SK-N-SH (cell line): Measurements from ENCODE around the gene MYO18B. TPM values are rescaled to one million over a fixed set of nuclear protein-coding genes. Genes with fewer than 3 reads are reported as not detected.

Source experiments
- CTCF ChIA-PET: fragments of 300-600, 350-600 bp; formaldehyde crosslinking; extraction: SDS; loops from one replicate; lab custom pipeline; 2021; lab: Yijun Ruan, JAX
- POLR2A ChIA-PET: fragments of 350-600 bp; sonication (Branson Sonifier 250); formaldehyde crosslinking; extraction: SDS; loops from one replicate; lab custom pipeline; 2020; ENCODE audit warnings: antibody characterized with exemption, inconsistent platforms; lab: Yijun Ruan, JAX
- DNase-seq: peaks from one replicate; pipeline ENCODE4 v3.0.0; 2012
- H2AFZ ChIP-seq: fragments of 200-600 bp; sonication (generic); 2 replicates; pipeline ENCODE4 v1.8.1; 2016; ENCODE audit warnings: antibody characterized with exemption, mild to moderate bottlenecking, low read depth
- H3F3A ChIP-seq: fragments of 200-600 bp; sonication (generic); replicated peaks from 2 replicates; pipeline ENCODE3; 2016; ENCODE audit warnings: antibody characterized with exemption, mild to moderate bottlenecking; ENCODE audit not compliant: insufficient read depth
- H3K27ac ChIP-seq, 2 experiments: fragments of 200-500 bp in 1 of 2; fragments of 200-600 bp in 1 of 2; sonication (Bioruptor generic) in 1 of 2; sonication (generic), shearing (Covaris generic) in 1 of 2; 2 replicates each; pipeline versions ENCODE4 v1.5.1 to v1.6.1; 2014 to 2016; ENCODE audit warnings: low read depth in 2 of 2, inconsistent platforms in 1 of 2, low read length in 1 of 2, mild to moderate bottlenecking in 1 of 2, mixed read lengths in 1 of 2
- H3K27me3 ChIP-seq: fragments of 200-600 bp; sonication (generic), shearing (Covaris generic); 2 replicates; pipeline ENCODE4 v1.6.1; 2016; ENCODE audit warnings: mixed run types; ENCODE audit not compliant: insufficient read depth
- H3K36me3 ChIP-seq, 2 experiments: fragments of 200-500 bp in 1 of 2; fragments of 200-600 bp in 1 of 2; sonication (Bioruptor generic) in 1 of 2; sonication (generic) in 1 of 2; replicated peaks in 1 of 2; 2 replicates each; pipeline versions ENCODE3 to v1.5.1; 2014 to 2016; ENCODE audit warnings: low read length in 1 of 2, mild to moderate bottlenecking in 1 of 2; ENCODE audit not compliant: insufficient read depth in 2 of 2, control insufficient read depth in 1 of 2
- H3K4me1 ChIP-seq, 2 experiments: fragments of 200-500 bp in 1 of 2; fragments of 200-600 bp in 1 of 2; sonication (Bioruptor generic) in 1 of 2; sonication (generic), shearing (Covaris generic) in 1 of 2; 2 replicates each; pipeline versions ENCODE4 v1.5.1 to v1.6.1; 2014 to 2016; ENCODE audit warnings: low read depth in 1 of 2, low read length in 1 of 2, mixed run types in 1 of 2; ENCODE audit not compliant: insufficient read depth in 2 of 2, control insufficient read depth in 1 of 2
- H3K4me2 ChIP-seq: fragments of 200-600 bp; sonication (generic), shearing (Covaris generic); 2 replicates; pipeline ENCODE4 v1.6.1; 2017; ENCODE audit warnings: mixed run types
- H3K4me3 ChIP-seq, 2 experiments: fragments of 200-500 bp in 1 of 2; fragments of 200-600 bp in 1 of 2; sonication (Bioruptor generic) in 1 of 2; sonication (generic), shearing (Covaris generic) in 1 of 2; 2 replicates each; pipeline versions ENCODE4 v1.5.1 to v1.8.1; 2014 to 2016; ENCODE audit warnings: low read depth in 2 of 2, inconsistent platforms in 1 of 2, low read length in 1 of 2, mild to moderate bottlenecking in 1 of 2, mixed read lengths in 1 of 2, moderate library complexity in 1 of 2
- H3K79me2 ChIP-seq: fragments of 200-600 bp; sonication (generic); 2 replicates; pipeline ENCODE4 v1.8.1; 2017; ENCODE audit warnings: mild to moderate bottlenecking; ENCODE audit not compliant: insufficient read depth
- H3K9ac ChIP-seq: fragments of 200-600 bp; sonication (generic); 2 replicates; pipeline ENCODE4 v1.6.1; 2017; ENCODE audit warnings: mixed run types
- H3K9me2 ChIP-seq: fragments of 200-600 bp; sonication (generic); 2 replicates; pipeline ENCODE4 v1.6.1; 2017; ENCODE audit warnings: mixed run types
- H3K9me3 ChIP-seq: fragments of 200-600 bp; sonication (generic); 2 replicates; pipeline ENCODE4 v1.6.1; 2017; ENCODE audit warnings: mixed run types, mild to moderate bottlenecking, moderate library complexity
- H4K20me1 ChIP-seq: fragments of 200-600 bp; sonication (generic); 2 replicates; pipeline ENCODE4 v1.6.1; 2017; ENCODE audit warnings: mild to moderate bottlenecking, mixed run types; ENCODE audit not compliant: insufficient read depth
- CHD2 ChIP-seq: fragments of 150-350 bp; IDR thresholded peaks from 2 replicates; pipeline ENCODE4 v1.6.1; 2018; ENCODE audit warnings: low read length; ENCODE audit not compliant: partially characterized antibody
- EP300 ChIP-seq, 2 experiments: IDR thresholded peaks; 2 replicates each; pipeline versions ENCODE4 v1.4.0 to v1.6.1; 2012; ENCODE audit warnings: borderline replicate concordance in 1 of 2, low read depth in 1 of 2, low read length in 1 of 2
- EZH2phosphoT487 ChIP-seq: fragments of 200-600 bp; sonication (generic); IDR thresholded peaks from 2 replicates; pipeline ENCODE4 v1.6.1; 2017; ENCODE audit warnings: low read depth, mixed run types, mild to moderate bottlenecking, antibody characterized with exemption, moderate library complexity, borderline replicate concordance
- GATA2 ChIP-seq: sonication (generic); formaldehyde crosslinking; IDR thresholded peaks from 2 replicates; pipeline ENCODE4 v1.5.0; 2020; ENCODE audit warnings: mild to moderate bottlenecking, missing genetic modification reagents
- POLR2AphosphoS5 ChIP-seq: IDR thresholded peaks from 2 replicates; pipeline ENCODE4 v1.6.1; 2012; ENCODE audit warnings: low read depth, low read length
- RAD21 ChIP-seq: IDR thresholded peaks from 2 replicates; pipeline ENCODE4 v1.6.1; 2012; ENCODE audit warnings: mild to moderate bottlenecking, low read length
- RCOR1 ChIP-seq: fragments of 150-350 bp; IDR thresholded peaks from 2 replicates; pipeline ENCODE4 v1.6.1; 2017; ENCODE audit warnings: antibody characterized with exemption, low read length
- RFX5 ChIP-seq: IDR thresholded peaks from 2 replicates; pipeline ENCODE4 v1.6.1; 2012; ENCODE audit warnings: mild to moderate bottlenecking, improper control_type of control experiment, low read length
- RXRA ChIP-seq: IDR thresholded peaks from 2 replicates; pipeline ENCODE4 v1.4.0; 2012; ENCODE audit warnings: low read depth, mild to moderate bottlenecking, borderline replicate concordance
- SIN3A ChIP-seq: IDR thresholded peaks from 2 replicates; pipeline ENCODE4 v1.6.1; 2012; ENCODE audit warnings: low read depth, mild to moderate bottlenecking, low read length, moderate library complexity, borderline replicate concordance
- TCF12 ChIP-seq: IDR thresholded peaks from 2 replicates; pipeline ENCODE4 v1.4.0; 2012
- YY1 ChIP-seq: IDR thresholded peaks from 2 replicates; pipeline ENCODE4 v1.4.0; 2012; ENCODE audit warnings: low read depth, mild to moderate bottlenecking
- WGBS: methylation state at CpG from one replicate; pipeline ENCODE4 v1.1.6; 2017; ENCODE audit warnings: low lambda C conversion rate; 5-methylcytosine and 5-hydroxymethylcytosine counted together
- polyA plus RNA-seq, 3 experiments: library from polyadenylated mRNA; depleted of rRNA; stranded (reverse); fragments of >200 nt; gene quantifications; 2 replicates each; pipeline ENCODE4 v1.2.3, GENCODE V29; 2012
- TF ChIP-seq, protein P1 (sequence below): IDR thresholded peaks from 2 replicates; pipeline ENCODE4 v1.6.1; 2012; ENCODE audit warnings: mild to moderate bottlenecking, low read depth, low read length, moderate library complexity
- TF ChIP-seq, protein P2 (sequence below): IDR thresholded peaks from 2 replicates; pipeline ENCODE4 v1.4.0; 2012; ENCODE audit warnings: low read depth
- TF ChIP-seq, protein P3 (sequence below): fragments of 200-600 bp; sonication (generic); IDR thresholded peaks from 2 replicates; pipeline ENCODE4 v1.6.1; 2017; ENCODE audit warnings: antibody characterized with exemption, mild to moderate bottlenecking, moderate library complexity

The MYO18B gene
- polyA plus RNA-seq, 1 of the 3 experiments (the other 2 are of a cell fraction), result 0.05 TPM

DNA sequence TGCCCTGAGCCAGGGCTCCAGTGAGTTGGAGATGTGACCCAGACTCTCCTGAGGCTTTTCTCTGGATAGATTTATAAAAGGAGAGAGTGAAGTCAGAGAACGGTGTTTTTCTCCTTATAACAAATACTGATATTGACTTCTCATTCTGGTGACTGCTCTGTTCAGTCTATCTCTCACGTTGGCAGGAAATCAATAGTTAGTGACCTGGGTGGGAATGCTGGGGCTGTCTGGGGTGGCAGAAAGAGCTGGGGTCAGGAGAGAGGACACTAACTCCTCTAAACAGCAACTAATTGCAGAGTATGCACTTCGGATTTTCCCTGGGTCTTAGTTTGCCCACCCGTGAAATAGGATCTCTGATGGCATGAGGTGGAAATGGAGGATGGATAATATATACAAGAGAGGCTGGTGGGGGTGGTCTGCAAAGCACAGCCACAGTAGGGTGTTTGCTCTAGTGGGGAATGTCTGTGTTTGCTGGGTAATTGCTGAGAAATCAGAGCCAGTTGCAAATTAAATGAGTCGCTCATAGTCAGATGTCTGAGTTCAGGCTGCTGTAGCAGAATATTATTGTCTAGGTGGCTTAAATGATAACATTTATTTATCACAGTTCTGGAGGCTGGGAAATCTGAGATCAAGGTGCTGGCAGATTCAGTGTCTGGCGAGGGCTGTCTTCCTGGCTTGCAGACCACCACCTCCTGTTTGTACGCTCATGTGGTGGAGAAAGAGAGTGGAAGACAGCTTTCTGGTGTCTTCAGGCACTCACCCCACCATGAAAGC is 167.8 kb downstream of the MYO18B start:
- Histone ChIP-seq H2AFZ (no peak overlapping the region), H3F3A (no peaks in the 10 kb centered on the region), H4K20me1 (no peaks in the 10 kb centered on the region), H3K9me3 (no peaks in the 10 kb centered on the region), H3K27me3 (no peaks in the 10 kb centered on the region), H3K4me3 (no peak overlapping the region), H3K27ac (peak overlapping the region in 1 of 2 experiments; percentile 89; a peak in 2 of 4 replicates), H3K79me2 (no peaks in the 10 kb centered on the region), H3K9me2 (no peaks in the 10 kb centered on the region), H3K4me1 (peaks cover 0 to 33% of the 10 kb centered on the region in 2 experiments; a peak in 2 of 4 replicates)
- 3% methylated on average over 7 of the region's 7 CpGs for WGBS
- ChIA-PET POLR2A (no interaction called here), CTCF (interaction anchor here (1.1 to 2.0 kb wide), 3 partner anchors 14 to 137 kb away, joined by 3 to 6 read pairs (median 3); no protein-coding TSS in a partner anchor)
- DNase-seq, result peak; percentile 23
- TF ChIP-seq CHD2 (no peak), RFX5 (no peak), EP300 (IDR thresholded peaks at IDR 0.05; ENCODE audit: borderline replicate concordance in 1 of 2, low read depth in 1 of 2, low read length in 1 of 2) (peak in 1 of 2 experiments; percentile 41; a peak in 1 of 4 replicates), RCOR1 (peak; percentile 64), GATA2 (CRISPR knock-in tag) (peak; percentile 58)
- TF ChIP-seq, protein P1, sequence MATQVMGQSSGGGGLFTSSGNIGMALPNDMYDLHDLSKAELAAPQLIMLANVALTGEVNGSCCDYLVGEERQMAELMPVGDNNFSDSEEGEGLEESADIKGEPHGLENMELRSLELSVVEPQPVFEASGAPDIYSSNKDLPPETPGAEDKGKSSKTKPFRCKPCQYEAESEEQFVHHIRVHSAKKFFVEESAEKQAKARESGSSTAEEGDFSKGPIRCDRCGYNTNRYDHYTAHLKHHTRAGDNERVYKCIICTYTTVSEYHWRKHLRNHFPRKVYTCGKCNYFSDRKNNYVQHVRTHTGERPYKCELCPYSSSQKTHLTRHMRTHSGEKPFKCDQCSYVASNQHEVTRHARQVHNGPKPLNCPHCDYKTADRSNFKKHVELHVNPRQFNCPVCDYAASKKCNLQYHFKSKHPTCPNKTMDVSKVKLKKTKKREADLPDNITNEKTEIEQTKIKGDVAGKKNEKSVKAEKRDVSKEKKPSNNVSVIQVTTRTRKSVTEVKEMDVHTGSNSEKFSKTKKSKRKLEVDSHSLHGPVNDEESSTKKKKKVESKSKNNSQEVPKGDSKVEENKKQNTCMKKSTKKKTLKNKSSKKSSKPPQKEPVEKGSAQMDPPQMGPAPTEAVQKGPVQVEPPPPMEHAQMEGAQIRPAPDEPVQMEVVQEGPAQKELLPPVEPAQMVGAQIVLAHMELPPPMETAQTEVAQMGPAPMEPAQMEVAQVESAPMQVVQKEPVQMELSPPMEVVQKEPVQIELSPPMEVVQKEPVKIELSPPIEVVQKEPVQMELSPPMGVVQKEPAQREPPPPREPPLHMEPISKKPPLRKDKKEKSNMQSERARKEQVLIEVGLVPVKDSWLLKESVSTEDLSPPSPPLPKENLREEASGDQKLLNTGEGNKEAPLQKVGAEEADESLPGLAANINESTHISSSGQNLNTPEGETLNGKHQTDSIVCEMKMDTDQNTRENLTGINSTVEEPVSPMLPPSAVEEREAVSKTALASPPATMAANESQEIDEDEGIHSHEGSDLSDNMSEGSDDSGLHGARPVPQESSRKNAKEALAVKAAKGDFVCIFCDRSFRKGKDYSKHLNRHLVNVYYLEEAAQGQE, result no peak
- TF ChIP-seq, protein P2, sequence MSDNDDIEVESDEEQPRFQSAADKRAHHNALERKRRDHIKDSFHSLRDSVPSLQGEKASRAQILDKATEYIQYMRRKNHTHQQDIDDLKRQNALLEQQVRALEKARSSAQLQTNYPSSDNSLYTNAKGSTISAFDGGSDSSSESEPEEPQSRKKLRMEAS, result no peak
- TF ChIP-seq, all 33 proteins: peak for 3
- H3K9ac ChIP-seq, result no peak overlapping the region
- H3K36me3 ChIP-seq, result no peaks in the 10 kb centered on the region
- no peak overlapping the region for H3K4me2 ChIP-seq

DNA sequence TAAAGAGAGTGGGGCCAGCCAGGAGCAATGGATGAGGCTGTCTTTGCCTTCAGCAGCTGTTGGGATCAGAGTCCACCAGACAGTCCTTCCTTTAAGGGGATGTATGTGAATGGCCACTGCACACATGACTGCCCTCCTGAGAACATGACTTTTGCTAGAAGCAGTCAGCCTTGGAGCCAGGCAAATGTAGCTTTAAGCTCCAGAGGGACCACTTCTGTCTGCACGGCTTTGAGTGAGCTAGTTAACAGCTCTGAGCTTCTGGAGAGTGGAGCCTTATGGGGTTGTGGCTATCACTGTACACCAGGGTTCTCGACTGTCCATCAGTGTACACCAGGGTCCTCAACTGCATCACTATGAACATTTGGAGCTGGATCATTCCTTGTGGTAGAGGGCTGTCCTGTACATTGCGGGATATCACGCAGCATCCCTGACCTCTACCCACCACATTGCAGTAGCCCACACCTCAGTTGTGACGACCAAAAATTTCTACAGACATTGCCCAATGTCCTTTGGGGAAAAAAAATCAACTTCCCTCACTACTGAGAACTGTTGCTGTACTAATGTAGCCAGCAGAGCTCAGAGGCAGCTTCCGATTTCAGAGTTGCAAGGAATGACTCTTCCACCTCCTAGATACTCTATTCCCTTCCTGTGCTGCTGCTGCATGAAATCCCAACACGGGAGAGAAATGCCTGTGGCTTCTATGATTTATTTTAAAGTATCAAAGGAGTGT is 169.4 kb downstream of the MYO18B start:
- Histone ChIP-seq H3K27ac (no peak overlapping the region; a peak in 1 of 4 replicates), H3K27me3 (no peaks in the 10 kb centered on the region), H3K4me2 (no peak overlapping the region), H3K9ac (no peak overlapping the region), H4K20me1 (no peaks in the 10 kb centered on the region), H3K9me2 (no peaks in the 10 kb centered on the region), H3F3A (no peaks in the 10 kb centered on the region), H3K4me1 (peaks cover 0 to 27% of the 10 kb centered on the region in 2 experiments; a peak in 2 of 4 replicates), H2AFZ (no peak overlapping the region), H3K9me3 (no peaks in the 10 kb centered on the region), H3K36me3 (no peaks in the 10 kb centered on the region), H3K4me3 (no peak overlapping the region), H3K79me2 (no peaks in the 10 kb centered on the region)
- POLR2A ChIA-PET, result no interaction called here
- 8% methylated on average over 7 of the region's 7 CpGs for WGBS
- DNase-seq, result no peak
- CTCF ChIA-PET, result interaction anchor here (0.9 to 1.5 kb wide), 6 partner anchors 12 to 449 kb away, joined by 3 to 5 read pairs (median 3); no protein-coding TSS in a partner anchor
- no peak for TF ChIP-seq RXRA
- TF ChIP-seq, protein P3, sequence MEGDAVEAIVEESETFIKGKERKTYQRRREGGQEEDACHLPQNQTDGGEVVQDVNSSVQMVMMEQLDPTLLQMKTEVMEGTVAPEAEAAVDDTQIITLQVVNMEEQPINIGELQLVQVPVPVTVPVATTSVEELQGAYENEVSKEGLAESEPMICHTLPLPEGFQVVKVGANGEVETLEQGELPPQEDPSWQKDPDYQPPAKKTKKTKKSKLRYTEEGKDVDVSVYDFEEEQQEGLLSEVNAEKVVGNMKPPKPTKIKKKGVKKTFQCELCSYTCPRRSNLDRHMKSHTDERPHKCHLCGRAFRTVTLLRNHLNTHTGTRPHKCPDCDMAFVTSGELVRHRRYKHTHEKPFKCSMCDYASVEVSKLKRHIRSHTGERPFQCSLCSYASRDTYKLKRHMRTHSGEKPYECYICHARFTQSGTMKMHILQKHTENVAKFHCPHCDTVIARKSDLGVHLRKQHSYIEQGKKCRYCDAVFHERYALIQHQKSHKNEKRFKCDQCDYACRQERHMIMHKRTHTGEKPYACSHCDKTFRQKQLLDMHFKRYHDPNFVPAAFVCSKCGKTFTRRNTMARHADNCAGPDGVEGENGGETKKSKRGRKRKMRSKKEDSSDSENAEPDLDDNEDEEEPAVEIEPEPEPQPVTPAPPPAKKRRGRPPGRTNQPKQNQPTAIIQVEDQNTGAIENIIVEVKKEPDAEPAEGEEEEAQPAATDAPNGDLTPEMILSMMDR, result no peak
- no peak for TF ChIP-seq TCF12
- TF ChIP-seq, protein P1, result no peak
- TF ChIP-seq YY1, result no peak
- TF ChIP-seq EZH2phosphoT487, result no peak
- no peak for TF ChIP-seq SIN3A
- TF ChIP-seq POLR2AphosphoS5, result no peak
- no peak for TF ChIP-seq RAD21
